ENCODE results near the gene TMEM233.

Gene TMEM233

DNA sequence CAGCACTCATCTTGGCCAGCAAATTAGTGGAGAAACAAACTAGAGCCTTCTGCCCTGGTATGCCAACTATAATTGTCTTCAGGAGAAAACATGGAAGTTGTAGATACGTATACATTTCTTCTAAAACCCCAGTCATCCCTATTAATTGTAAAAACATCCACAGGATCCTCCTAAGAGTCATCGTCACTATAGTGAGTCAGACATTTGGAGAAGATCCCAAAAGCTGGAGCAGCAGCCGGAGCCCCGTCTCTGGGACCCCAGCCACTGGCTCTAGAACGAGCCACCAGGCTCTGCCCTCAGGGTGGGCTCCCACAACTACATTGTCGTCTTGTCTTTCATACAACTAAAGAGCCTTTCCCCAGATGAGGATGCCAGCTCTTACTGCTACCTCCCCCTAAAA lies 89.8 kb downstream of the TMEM233 start:
- no peak for DNase-seq

DNA sequence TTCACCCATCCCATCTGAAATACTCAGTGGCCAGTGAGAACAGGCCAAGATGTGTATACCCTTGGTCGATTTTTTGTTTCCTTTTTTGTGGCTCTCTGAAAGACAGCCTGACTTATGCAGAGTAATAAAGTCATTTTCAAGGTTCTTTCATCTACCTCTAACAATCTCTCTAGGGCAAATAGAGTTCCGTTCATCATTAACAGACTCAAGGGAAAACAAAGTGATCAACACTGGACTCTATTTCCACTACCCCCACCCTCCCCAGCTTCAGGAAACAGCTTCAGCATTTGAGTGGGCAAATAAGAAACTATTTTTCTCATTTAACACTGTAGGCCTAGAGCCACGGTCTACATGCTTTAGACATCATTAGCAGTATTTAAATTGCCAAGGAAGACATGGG lies 90.2 kb downstream of the TMEM233 start:
- no peak for DNase-seq

DNA sequence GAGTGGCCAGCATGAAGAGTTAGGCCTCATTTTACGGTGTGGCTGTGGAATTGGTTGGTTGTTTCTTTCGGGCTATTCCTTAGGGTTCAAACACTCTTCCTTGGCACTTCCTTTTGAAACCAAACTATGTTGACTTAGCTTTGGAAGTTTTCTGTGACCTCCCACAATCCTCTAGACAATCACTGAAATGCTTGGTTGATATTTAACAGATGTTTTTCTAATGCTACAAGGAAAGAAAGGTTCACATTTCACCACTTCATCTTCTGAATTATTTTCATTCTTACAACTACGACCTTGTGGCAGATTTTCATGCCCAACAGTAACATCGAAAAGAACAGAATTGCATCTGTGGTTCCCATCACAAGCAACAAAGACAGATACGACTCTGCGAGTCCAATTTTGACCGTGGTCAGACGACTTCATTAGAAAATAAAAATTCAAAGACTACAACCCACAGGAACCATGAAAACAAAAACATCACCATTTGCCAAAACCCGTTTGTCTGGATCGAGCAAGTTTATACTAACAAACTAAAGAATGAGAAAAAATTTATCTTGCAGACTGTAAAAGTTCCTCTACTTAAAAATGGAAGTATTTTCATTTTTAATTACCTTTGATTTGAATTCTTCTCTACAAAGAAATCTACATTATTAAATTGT lies 91.3 kb downstream of the TMEM233 start:
- no peak for DNase-seq

DNA sequence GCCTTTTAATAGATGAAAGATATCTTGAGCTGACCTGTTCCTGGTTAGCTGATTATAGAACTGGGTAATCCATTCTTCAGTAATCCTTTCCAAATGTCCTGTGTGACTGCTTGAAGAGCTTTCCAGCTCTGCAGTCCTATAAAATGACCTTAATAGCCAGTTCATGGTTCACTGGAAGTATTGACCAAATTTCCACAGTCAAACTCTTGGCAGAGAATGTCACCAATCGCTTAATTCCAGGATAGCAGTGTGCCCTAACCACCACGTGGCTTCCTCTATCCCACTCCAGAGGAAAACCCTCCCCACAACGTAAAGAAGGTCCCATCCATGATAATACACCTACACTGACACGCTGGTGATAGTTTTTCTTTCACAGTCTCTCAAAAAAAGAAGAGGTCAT lies 91.8 kb downstream of the TMEM233 start:
- no peak for DNase-seq

DNA sequence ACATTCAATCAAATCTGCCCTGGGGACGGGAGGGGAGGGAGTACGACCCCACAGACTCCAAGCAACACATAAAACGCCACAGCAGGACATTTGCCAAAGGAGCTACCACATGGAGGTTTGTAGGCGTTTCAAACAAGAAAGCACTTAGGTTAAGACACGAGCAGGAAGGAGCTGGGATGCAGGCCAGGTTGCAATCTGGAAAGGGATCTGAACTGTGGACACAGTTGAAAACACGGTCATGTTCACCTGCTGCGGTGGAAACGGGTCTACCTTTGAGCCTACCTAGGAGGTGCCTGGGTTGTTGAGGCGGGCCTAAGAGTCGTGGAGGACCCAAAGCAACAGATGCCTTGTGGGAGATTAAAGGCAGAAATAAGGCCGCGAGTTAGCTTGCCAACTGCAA lies 92.8 kb downstream of the TMEM233 start:
- no peak for DNase-seq

DNA sequence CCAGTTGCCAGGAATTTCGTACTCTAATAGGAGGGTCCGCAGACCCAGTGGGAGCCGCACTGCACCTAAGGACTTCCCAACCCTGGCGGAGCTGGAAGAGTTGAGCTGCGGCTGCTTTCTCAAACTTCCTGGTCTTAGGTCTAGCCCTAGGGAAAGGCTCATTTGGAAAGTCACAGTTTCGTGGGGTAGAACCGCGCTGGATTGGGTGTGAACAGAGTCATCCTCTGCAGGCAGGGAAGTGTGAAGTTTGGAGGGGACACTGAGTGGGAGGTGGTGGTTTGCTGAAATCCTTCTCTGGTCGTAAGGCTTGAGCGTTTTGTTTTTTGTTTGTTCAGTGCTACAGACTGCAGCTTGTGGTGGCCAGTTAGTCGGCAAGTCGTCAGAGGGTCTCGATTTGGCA lies 93.2 kb downstream of the TMEM233 start:
- DNase-seq = no peak

DNA sequence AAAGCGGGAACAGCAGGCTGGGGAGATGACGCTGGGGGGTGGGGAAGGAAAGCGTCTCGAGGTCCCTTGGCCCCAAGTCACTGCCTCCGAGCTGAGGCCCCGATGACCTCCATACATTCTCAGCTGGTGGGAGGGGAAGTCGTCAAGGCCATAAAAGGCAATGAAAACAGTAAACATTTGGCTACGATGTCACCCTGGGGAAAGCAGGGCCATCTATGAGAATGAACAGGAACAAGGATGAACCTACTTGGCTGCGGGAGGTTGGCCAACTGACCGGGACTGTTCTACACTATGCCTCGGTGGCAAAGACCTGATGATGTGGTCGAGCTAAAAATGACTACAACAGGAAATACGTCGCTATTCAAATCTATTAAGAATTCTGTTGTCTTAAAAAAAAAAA lies 93.8 kb downstream of the TMEM233 start:
- no peak for DNase-seq

DNA sequence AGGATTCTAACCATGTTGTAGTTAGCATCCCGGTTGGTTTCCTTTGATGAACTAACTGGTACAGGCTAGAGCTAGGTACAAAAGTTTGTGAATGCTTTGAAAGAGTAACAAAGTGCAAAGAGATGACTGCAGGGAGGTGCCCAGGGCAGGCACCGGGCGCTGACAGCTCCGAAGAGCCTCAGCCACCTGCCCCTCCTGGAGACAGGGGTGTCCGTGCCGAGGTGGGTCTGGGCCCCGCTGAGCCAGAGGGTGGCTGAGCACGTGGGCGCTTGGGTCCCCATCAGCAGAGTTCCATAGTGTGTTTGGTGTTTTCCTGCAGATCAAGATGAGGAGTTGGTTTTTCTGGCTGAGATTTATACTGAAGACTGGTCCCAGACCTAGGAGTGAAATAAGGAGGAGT lies 94.3 kb downstream of the TMEM233 start:
- DNase-seq = no peak

DNA sequence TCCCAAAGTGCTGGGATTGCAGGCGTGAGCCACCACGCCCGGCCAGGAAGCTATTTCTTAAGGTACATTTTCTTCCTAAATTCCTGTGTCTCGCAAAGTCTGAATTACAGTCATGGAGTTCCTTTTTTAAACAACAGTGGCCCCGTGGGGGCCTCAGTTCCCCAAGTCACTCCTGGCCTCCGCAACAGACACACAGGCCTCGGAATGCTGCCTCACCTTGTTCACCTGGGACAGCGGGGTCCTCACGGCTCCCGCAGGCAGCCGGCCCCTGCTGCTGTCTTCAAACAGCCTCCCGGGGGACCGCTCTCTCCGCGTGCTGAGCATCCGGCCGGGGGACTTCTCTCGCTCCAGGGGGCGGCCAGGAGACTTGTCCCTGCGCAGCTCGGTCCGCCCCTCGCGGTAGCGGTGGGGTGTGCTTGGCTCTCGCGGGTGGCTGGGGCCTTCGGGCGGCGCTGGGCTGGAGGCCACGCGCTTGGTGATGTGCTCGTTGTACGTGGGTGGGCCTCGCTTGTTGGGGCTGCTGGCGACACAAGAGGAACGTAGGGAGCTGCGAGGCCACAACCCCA lies 96.4 kb downstream of the TMEM233 start:
- DNase-seq = no peak

DNA sequence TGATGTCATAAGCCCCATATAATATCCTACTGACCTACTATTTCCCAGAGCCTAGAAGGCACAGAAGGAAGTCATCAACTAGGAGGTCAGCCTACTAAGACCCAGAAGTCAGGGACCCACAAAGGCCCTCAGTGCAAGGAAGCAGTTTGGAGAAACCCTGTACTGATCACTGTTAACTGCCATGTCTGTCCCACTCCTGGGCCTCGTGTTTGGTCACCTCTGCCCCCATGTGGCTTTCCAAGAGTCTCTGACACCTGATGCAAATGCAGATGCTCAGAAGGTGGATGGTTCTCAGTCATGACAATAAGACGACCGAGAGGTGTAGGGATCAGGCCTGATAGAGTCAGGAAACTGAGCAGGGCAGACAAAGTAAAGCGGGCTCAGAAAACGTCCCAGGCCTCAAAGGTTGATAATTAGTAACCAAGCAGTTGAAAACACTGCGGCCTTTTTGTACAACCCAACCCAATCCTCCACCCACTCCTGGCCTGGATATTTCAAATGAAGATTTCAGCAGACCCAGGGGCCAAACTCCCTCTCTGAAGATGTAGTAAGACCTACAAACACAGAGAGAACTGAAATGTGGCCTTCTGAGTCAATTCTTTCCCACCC lies 97.7 kb downstream of the TMEM233 start:
- no peak for DNase-seq

DNA sequence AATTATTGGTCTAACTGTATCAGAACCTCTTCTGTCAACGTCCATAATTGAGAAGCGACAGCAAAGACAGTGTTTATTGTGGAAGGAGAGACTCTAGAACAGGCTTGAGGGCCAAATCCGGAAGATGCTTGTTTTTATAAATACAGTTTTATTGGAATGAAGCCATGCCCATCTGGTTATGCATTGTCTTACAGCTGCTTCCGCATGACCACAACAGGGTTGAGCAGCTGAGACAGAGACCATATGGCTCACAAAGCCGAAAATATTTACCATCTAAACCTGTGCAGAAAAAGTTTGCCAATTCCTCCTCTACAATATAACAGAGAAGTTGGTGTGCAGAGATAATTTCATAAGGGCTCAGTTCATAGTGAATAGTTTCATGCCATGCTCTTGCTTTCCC lies 98.8 kb downstream of the TMEM233 start:
- no peak for DNase-seq
